ENCODE results near the gene CYFIP1. TPM values are rescaled to one million over a fixed set of nuclear protein-coding genes. Genes with fewer than 3 reads are reported as not detected.

Gene CYFIP1
- total RNA-seq, 1 experiment from 2014 or later = 80.3 TPM

DNA sequence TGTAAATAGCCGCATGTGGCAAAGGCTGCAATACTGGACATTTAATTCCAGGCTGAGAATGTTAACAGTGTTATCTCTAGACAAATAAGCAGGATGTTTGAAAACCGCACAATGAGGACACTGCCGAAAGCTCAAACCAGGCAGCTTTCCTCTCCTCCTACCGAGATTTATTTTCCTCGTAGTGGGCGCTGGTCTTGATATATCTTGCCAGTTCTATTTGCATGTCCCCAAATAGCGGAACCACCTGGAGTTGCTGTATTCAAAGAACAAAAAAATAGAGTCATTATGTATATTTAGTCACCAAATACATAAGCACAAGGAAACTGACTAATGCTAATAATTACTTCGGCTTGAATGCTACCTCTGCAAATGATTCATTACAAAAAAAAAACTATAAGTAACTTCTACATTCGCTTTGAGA, 46.5 kb downstream of the CYFIP1 start:
- peak overlapping the region; percentile 15; the same call in 1 of the 2 replicates for H3K9ac ChIP-seq (ENCODE audit: low read length)
- H3K4me3 ChIP-seq (ENCODE audit: low read length) = no peak overlapping the region
- peak overlapping the region; percentile 29; the same call in 1 of the 2 replicates for H3K4me2 ChIP-seq (ENCODE audit: low read length)
- intact Hi-C loops (cut with micrococcal nuclease) = loop anchor here (2.0 kb wide), 2 partner anchors 39 to 45 kb away; no protein-coding TSS in a partner anchor
- peaks cover 19% of the 10 kb centered on the region; the same call in 1 of the 2 replicates for H3K36me3 ChIP-seq (ENCODE audit: low read depth, low read length)
- peak; percentile 92 for ATAC-seq
- TF ChIP-seq EZH2phosphoT487 (IDR thresholded peaks at IDR 0.05; ENCODE audit: borderline replicate concordance, low read length) (no peak), EZH2 (IDR thresholded peaks at IDR 0.05; ENCODE audit: low read length, unreplicated experiment) (no peak)
- TF ChIP-seq, protein P1, sequence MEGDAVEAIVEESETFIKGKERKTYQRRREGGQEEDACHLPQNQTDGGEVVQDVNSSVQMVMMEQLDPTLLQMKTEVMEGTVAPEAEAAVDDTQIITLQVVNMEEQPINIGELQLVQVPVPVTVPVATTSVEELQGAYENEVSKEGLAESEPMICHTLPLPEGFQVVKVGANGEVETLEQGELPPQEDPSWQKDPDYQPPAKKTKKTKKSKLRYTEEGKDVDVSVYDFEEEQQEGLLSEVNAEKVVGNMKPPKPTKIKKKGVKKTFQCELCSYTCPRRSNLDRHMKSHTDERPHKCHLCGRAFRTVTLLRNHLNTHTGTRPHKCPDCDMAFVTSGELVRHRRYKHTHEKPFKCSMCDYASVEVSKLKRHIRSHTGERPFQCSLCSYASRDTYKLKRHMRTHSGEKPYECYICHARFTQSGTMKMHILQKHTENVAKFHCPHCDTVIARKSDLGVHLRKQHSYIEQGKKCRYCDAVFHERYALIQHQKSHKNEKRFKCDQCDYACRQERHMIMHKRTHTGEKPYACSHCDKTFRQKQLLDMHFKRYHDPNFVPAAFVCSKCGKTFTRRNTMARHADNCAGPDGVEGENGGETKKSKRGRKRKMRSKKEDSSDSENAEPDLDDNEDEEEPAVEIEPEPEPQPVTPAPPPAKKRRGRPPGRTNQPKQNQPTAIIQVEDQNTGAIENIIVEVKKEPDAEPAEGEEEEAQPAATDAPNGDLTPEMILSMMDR (conservative IDR thresholded peaks at IDR 0.05; ENCODE audit: low read depth, low read length) = no peak
- DNase-seq = peak; percentile 93
- no TSS peak for BruUV-seq (replicated peaks)
- no peaks in the 10 kb centered on the region for H4K20me1 ChIP-seq (ENCODE audit: low read length)
- H3K79me2 ChIP-seq (ENCODE audit: low read length) = no peaks in the 10 kb centered on the region
- no peaks in the 10 kb centered on the region for H3K9me3 ChIP-seq (ENCODE audit: low read length)
- peak overlapping the region; percentile 65 for H3K27ac ChIP-seq (ENCODE audit: low read length)
- ChIA-PET POLR2A (ENCODE audit: unreplicated experiment) (interaction anchor here (1.0 kb wide), 1 partner anchor 46 kb away, joined by 4 read pairs; no protein-coding TSS in a partner anchor), CTCF (interaction anchor here (0.6 to 1.4 kb wide), 2 partner anchors 34 to 106 kb away, joined by 3 to 4 read pairs; partner anchors contain the start of gene TUBGCP5)
- no peaks in the 10 kb centered on the region for H3K27me3 ChIP-seq (ENCODE audit: low read length)
- H3F3A ChIP-seq (ENCODE audit: low read length, unreplicated experiment) = no peaks in the 10 kb centered on the region
- H3K9me2 ChIP-seq (replicated peaks; ENCODE audit: low read length) = no peaks in the 10 kb centered on the region
- peaks cover 16% of the 10 kb centered on the region for H3K4me1 ChIP-seq (ENCODE audit: insufficient read depth, low read length)
- no peak overlapping the region for H2AFZ ChIP-seq (ENCODE audit: low read length)

DNA sequence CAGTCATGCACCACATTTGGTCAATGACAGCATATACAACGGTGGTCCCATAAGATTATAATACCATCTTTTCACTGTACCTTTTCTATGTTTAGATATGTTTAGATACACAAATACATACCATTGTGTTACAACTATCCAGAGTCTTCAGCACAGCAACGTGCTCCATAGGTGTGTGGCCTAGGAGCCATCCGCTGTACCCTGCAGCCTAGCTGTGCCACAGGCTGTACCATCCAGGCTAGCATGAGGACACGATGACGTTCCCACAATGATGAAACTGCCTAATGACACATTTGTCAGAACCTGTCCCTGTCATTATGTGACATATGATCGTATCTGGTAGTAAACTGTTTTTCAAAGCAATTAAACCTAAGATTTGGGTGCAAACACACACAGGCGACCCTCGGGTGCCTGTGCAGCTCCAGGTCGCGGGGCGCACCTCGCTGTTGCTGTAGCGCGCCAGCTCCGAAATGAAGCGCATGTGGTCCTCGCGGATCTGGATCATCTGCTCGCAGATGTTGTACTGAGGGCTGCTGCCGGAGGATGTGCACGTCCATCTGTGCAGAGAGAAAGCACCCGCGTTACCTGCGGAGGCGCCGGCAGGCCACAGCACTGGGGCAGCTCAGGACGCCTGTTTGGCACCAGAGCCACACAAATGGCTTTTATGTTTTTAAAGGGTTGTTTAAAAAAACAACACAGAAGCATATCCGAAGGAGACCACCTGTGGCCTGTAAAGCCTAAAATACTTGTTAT, 48.2 kb downstream of the CYFIP1 start:
- DNase-seq = no peak
- H3F3A ChIP-seq (ENCODE audit: low read length, unreplicated experiment) = no peaks in the 10 kb centered on the region
- H4K20me1 ChIP-seq (ENCODE audit: low read length) = no peaks in the 10 kb centered on the region
- no peak overlapping the region for H3K9ac ChIP-seq (ENCODE audit: low read length)
- no TSS peak for BruUV-seq (replicated peaks)
- ChIA-PET POLR2A (ENCODE audit: unreplicated experiment) (no interaction called here), CTCF (no interaction called here)
- no peak overlapping the region for H3K4me2 ChIP-seq (ENCODE audit: low read length)
- no peaks in the 10 kb centered on the region for H3K9me3 ChIP-seq (ENCODE audit: low read length)
- H3K79me2 ChIP-seq (ENCODE audit: low read length) = no peaks in the 10 kb centered on the region
- peaks cover 19% of the 10 kb centered on the region; the same call in 1 of the 2 replicates for H3K36me3 ChIP-seq (ENCODE audit: low read depth, low read length)
- intact Hi-C loops (cut with micrococcal nuclease) = loop anchor here (2.0 kb wide), 1 partner anchor 37 kb away; no protein-coding TSS in a partner anchor
- H3K27me3 ChIP-seq (ENCODE audit: low read length) = no peaks in the 10 kb centered on the region
- no peak overlapping the region for H2AFZ ChIP-seq (ENCODE audit: low read length)
- ATAC-seq = no peak
- no peak for TF ChIP-seq EZH2phosphoT487 (IDR thresholded peaks at IDR 0.05; ENCODE audit: borderline replicate concordance, low read length)
- TF ChIP-seq, protein P1 (conservative IDR thresholded peaks at IDR 0.05; ENCODE audit: low read depth, low read length) = no peak
- no peak for TF ChIP-seq EZH2 (IDR thresholded peaks at IDR 0.05; ENCODE audit: low read length, unreplicated experiment)
- H3K4me3 ChIP-seq (ENCODE audit: low read length) = no peak overlapping the region
- H3K4me1 ChIP-seq (ENCODE audit: insufficient read depth, low read length) = peaks cover 16% of the 10 kb centered on the region
- no peak overlapping the region for H3K27ac ChIP-seq (ENCODE audit: low read length)
- H3K9me2 ChIP-seq (replicated peaks; ENCODE audit: low read length) = no peaks in the 10 kb centered on the region

All from PC-3 (cell line).